ENCODE measurements around the gene OR5K1.

The OR5K1 gene

GRCh38 chr3:98518816-98519215, 55.8 kb downstream of the OR5K1 start:
- no peak for DNase-seq

- DNase-seq: no peak
Measured at GRCh38 chr3:98519351-98519750, 56.4 kb downstream of the OR5K1 start.

DNA sequence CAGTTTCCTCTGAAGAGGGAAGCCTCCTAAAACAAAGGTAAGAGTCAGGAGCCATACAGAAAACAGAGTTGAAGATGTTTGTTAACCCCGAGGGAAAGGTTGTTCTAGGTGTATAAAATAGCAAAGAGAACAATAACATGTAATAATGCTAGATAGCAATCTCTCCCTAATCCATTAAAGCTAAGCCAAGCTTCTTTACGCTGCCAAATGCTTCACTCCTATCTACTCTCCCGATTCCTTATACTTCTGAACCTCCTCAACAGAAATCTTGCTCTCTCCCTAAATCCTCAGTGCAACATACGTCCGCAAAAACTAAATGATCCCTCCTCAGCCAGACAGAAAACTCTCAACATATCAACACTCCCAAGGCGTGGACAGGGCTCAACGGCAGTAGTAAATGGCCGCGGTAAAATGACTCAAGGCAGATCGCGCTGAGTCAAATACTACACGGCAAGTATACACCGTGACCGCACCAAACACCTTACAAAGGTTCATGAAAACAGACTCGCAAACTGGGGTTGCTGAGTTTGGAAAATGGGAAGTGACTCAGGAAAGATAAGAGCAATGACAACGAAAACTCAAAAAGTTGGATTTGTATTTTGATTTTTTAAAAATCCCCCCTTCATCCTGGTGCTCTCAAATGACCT, 59.0 kb downstream of the OR5K1 start:
- peak; percentile 42 to 47 for DNase-seq

All from stimulated activated CD4-positive, alpha-beta T cell treated with anti-CD3 and anti-CD28 coated beads, Interleukin-2, amount 100 ng/mL, for 48 hours (primary cell).